AG08396 (cell line): Measurements from ENCODE around the gene RASSF6.
"Not testable (repeated sequence)": the region's sequence is repeated elsewhere in the genome, so short reads cannot be mapped to it uniquely, and the experiment has no call there.

ENCODE experiments used
- DNase-seq: peaks from one replicate; pipeline ENCODE4 v3.0.0; 2012; ENCODE audit warnings: low spot score, mixed read lengths

RASSF6 gene

GRCh38 chr4:73575660-73576059, 44.6 kb downstream of the RASSF6 start:
- no peak for DNase-seq

GRCh38 chr4:73573794-73574528, 46.3 kb downstream of the RASSF6 start:
- DNase-seq = peak; percentile 43

GRCh38 chr4:73550865-73551264, 69.4 kb downstream of the RASSF6 start:
- not testable (repeated sequence) for DNase-seq

- DNase-seq = no peak
Observed at GRCh38 chr4:73544620-73545019, 75.6 kb downstream of the RASSF6 start.

- DNase-seq = no peak
Observed at GRCh38 chr4:73541251-73541650, 79.0 kb downstream of the RASSF6 start.

- DNase-seq = no peak
Observed at GRCh38 chr4:73540826-73541225, 79.4 kb downstream of the RASSF6 start.

GRCh38 chr4:73539386-73539785, 80.8 kb downstream of the RASSF6 start:
- no peak for DNase-seq

GRCh38 chr4:73538162-73538561, 82.1 kb downstream of the RASSF6 start:
- no peak for DNase-seq

GRCh38 chr4:73533515-73534422, 86.5 kb downstream of the RASSF6 start:
- no peak for DNase-seq

- no peak for DNase-seq
Observed at GRCh38 chr4:73528171-73528570, 92.1 kb downstream of the RASSF6 start.

- no peak for DNase-seq
Observed at GRCh38 chr4:73527196-73527595, 93.0 kb downstream of the RASSF6 start.

GRCh38 chr4:73525611-73526010, 94.6 kb downstream of the RASSF6 start:
- no peak for DNase-seq

GRCh38 chr4:73523126-73523525, 97.1 kb downstream of the RASSF6 start:
- DNase-seq = no peak
